ENCODE results near the gene ATP6V0A1.
"Not testable (repeated sequence)": the region's sequence is repeated elsewhere in the genome, so short reads cannot be mapped to it uniquely, and the experiment has no call there.

ATP6V0A1 gene

DNA sequence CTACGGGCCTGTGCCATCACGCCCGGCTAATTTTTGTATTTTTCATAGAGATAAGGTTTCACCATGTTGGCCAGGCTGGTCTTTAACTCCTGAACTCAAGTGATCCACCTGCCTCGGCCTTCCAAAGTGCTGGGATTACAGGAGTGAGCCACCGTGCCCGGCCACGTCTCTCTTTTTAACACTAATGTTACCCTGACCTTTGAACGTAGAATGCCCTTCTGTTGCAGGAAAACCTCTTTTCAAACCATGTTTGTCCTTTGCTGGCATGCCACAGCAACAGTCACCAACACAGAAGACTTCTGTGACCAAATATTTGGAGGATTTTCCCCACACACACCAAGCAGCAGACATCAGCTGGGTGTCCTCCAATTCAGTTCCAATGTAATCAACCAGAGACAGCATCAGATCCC, 86.2 kb downstream of the ATP6V0A1 start:
- DNase-seq: no peak

DNA sequence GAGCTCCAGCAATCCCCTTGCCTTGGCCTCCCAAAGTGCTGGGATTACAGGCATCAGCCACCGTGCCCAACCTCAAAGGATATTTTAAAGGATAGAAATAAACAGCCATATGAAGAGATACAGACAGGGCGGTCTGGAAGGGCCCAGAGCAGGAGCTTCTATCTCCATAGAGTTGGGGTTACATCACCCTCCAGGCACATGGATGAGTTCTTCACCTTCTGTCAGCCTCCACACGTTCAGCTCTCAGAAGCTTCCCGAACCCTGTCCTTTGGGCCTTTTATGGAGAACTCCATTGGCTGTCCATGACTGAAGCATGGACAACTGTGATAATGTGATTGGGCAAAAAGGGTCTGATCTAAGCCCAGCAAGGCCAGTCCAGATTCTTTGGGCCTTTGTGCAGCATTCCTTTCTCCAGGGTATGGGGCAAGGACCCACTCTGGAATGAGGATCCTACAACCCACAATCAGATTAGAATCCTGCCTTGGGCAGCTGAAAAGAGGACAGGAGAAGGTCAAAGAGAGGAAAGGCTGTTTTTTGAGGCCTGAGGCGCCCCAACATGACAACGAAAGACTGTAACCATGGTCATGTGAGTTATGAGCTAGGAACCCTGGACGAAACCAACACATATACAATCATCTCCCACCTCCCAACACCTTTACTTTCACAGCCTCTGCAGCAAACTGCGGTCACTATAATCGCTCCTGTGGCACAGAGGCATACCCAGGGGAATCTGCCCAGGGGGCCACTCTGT, 87.3 kb downstream of the ATP6V0A1 start:
- not testable (repeated sequence) for DNase-seq

DNA sequence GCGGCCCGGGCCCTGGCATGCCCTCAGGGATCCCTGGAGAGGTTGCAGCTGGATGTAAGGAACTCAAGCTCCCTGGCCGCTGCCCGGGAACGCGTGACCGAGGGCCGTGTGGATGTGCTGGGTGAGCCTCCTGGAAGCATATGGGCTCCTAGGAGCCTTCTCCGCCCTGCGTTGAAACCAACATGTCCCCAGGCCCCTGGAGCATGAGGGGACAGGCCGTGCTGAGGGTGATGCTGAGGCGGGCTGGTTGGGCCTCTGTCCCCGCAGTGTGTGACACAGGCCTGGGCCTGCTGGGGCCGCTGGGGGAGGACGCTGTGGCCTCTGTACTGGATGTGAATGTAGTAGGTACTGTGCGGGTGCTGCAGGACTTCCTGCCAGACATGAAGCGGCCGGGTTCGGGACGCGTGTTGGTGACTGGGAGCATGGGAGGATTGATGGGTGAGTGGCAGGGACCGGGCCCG, 88.4 kb downstream of the ATP6V0A1 start:
- DNase-seq: no peak

DNA sequence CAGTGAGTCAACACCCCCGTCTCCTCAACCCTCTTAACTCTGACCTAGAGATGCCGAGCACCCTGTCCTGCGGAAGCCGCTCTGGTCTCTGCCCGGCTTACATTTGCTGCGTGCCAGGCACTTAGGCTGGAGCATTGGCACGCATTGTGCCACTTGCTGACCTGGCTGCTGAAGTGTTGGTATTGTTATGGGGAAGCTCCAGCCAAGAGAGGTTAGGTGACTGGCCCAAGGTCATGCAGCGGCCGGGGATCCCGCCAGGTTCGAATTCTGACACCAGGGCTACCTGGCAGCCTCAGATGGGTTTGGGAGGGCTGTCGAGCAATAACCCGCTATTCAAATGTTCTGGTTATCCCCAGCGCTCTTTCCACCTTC, 89.0 kb downstream of the ATP6V0A1 start:
- DNase-seq: no peak

DNA sequence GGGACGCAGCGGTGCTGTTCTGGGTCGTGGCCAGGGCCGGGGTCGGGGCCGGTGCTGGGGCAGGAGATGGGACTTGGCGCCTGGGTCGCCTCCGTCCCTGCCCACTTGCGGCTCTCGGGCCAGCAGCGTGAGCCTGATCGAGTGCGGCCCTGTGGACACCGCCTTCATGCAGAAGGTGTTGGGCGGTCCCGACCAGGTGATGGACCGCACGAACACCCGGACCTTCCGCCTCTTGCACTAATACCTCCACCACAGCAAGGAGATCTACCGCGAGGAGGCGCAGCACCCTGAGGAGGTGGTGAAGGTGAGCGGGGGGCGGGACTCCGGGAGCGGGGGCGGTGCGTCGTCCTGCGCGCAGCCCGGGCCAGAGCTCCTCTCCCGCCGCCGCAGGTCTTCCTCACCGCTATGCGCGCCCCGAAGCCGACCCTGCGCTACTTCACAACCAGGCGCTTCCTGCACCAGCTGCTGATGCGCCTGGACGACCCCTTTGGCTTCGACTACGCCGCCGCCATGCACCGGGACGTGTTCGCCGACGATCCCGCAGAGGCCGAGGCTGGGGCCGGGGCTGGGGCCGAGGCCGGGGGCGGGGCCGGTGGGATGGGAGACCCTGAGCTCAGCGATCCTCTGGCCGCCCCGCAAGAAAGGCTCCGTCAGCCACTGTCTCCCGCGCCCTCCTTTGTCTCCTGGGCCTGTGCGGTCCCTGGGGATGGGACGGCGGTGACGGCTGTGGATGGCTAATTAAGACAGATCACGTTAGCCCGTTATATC, 89.6 kb downstream of the ATP6V0A1 start:
- DNase-seq: peak; percentile 87

DNA sequence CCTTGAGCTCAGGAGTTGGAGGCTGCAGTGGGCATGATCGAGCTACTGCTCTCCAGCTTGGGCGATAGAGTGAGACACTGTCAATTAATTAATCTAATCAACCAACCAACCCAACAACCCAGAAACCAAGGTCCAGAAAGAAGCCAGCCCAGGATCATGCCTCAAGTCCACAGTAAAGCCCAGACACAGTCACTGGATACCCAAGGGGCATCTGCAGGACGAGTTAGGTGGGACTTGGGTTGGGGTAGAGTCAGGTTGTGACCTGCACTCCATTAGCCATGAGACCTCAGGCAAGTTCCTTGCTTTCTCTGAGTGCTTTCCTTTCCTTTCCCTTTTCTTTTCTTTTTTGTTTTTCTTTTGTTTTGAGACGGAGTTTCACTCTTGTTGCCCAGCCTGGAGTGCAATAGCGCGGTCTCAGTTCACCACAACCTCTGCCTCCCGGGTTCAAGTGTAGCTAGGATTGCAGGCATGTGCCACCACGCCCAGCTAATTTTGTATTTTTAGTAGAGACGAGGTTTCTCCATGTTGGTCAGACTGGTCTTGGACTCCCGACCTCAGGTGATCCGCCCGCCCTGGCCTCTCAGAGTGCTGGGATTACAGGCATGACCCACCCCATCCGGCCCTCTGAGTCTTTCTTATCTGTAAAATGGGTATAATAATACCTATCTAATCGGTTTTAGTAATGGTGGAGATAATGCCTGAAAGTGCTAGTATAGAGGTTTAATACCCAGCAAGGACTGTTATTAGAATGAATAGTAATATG, 90.5 kb downstream of the ATP6V0A1 start:
- no peak for DNase-seq

DNA sequence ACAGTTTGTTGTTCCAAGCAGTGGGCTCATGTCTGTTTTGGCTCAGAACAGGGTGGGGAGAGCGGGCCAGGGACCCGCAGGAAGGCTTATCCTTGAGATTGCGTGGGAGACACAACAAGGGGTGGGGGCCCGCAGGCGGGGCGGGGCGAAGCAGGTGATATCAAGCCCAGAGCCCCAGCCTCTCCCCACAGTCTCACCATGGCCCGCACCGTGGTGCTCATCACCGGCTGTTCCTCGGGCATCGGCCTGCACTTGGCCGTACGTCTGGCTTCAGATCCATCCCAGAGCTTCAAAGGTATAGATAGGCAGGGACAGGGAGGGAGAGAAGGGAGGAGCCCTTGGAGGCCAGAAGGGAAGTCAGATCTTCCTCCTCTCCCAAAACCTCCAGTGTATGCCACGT, 94.1 kb downstream of the ATP6V0A1 start, which contains the start of gene HSD17B1:
HSD17B1 (plus strand) TSS at position 188 of the 400 bp plus-strand sequence; CDS start at position 199, 11 bp downstream.
- DNase-seq: not testable (repeated sequence)

DNA sequence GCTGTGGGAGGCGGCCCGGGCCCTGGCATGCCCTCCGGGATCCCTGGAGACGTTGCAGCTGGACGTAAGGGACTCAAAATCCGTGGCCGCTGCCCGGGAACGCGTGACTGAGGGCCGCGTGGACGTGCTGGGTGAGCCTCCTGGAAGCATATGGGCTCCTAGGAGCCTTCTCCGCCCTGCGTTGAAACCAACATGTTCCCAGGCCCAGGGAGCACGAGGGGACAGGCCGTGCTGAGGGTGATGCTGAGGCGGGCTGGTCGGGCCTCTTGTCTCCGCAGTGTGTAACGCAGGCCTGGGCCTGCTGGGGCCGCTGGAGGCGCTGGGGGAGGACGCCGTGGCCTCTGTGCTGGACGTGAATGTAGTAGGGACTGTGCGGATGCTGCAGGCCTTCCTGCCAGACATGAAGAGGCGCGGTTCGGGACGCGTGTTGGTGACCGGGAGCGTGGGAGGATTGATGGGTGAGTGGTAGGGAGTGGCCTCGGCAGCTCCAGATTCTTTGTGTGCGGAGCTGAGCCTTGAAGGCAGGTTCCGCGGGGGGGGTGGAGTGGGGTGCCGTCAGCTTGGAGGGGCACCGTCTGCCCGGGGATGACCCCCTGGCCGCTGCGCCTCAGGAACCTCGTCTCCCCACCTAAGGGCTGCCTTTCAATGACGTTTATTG, 94.6 kb downstream of the ATP6V0A1 start:
- no peak for DNase-seq

DNA sequence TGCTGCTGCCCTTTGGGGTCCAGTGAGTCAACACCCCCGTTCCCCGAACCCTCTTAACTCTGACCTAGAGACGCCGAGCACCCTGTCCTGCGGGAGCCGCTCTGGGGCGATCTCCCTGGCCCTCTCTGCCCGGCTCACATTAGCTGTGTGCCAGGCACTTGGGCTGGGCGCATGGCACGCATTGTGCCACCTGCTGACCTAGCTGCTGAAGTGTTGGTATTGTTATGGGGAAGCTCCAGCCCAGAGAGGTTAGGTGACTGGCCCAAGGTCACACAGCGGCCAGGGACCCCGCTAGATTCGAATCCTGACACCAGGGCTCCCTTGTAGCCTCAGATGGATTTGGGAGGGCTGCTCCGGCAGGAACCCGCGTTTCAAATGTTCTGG, 95.2 kb downstream of the ATP6V0A1 start:
- peak; percentile 31 for DNase-seq

DNA sequence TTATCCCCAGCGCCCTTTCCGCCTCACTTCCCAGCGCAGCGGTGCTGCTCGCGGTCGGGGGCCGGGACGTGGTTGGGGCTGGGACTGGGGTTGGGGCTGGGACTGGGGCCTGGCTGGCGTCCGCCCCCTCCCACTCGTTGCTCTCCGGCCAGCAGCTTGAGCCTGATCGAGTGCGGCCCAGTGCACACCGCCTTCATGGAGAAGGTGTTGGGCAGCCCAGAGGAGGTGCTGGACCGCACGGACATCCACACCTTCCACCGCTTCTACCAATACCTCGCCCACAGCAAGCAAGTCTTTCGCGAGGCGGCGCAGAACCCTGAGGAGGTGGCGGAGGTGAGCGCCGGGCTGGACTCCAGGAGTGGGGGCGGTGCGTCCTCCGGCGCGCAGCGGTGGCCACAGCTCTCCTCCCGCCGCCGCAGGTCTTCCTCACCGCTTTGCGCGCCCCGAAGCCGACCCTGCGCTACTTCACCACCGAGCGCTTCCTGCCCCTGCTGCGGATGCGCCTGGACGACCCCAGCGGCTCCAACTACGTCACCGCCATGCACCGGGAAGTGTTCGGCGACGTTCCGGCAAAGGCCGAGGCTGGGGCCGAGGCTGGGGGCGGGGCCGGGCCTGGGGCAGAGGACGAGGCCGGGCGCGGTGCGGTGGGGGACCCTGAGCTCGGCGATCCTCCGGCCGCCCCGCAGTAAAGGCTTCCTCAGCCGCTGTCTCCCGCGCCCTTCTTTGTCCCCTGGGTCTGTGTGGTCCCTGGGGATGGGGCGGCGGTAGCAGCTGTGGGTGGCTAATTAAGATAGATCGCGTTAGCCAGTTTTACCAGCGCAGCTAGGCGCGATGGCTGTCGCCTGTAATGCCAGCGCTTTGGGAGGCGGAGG, 95.8 kb downstream of the ATP6V0A1 start:
- peak; percentile 80 for DNase-seq

DNA sequence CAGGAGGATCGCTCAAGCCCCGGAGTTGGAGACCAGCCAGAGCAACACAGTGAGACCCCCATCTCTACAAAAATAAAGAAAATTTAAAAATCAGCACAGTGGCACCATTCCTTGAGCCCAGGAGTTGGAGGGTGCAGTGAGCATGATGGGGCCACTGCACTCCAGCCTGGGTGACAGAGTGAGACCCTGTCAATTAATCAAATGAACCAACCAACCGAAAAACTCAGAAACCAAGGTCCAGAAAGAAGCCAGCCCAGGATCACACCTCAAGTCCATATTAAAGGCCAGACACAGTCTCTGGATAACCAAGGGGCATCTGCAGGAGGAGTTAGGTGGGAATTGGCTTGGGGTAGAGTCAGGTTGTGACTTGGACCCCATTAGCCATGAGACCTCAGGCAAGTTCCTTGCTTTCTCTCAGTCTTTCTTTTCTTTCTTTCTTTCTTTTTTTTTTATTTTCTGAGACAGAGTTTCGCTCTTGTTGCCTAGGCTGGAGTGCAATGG, 96.5 kb downstream of the ATP6V0A1 start:
- no peak for DNase-seq

DNA sequence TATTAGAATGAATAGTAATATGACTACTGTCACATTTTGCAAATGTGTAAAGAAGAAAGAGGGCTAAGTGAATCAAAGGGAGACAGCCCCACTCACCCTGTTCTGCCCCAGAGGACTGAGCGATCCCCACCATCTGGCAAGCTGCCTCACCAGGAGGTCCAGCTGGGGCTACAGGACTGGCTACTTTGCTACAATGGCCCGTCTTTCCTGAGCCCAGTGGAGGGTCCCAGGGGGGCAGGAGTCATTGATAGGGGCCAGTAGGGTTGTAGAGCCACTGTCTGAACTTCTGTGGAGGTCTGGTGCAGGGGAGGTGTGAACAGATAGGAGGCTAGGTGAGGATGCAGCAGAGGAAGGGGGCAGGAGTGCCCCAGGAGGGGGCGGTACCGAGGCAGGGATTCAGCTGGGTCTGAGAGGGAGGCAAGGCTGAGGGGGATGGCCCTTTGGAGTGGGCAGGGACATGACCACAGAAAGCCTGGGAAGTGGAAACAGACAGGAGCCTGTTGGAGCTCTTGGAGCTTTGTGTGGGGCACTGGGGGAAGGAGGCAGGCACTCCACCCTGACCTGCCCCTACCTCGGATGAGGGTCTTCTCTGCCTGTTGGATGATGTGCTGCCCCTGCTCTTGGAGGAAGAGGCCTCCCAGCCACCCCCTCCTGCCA, 97.4 kb downstream of the ATP6V0A1 start:
- DNase-seq: not testable (repeated sequence)

DNA sequence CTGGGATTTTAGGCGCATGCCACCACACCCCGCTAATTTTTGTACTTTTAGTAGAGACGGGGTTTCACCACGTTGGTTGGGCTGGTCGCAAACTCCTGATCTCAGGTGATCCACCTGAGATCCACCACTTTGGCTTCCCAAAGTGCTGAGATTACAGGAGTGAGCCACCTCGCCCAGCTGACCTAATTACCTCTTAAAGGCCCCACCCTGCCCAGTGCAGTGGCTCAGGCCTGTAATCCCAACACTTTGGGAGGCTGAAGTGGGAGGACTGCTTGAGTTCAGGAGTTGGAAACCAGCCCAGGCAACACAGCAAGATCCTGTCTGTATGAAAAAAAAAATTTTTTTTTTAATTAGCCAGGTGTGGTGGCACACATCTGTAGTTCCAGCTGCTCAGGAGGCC, 100.4 kb downstream of the ATP6V0A1 start:
- DNase-seq: no peak

DNA sequence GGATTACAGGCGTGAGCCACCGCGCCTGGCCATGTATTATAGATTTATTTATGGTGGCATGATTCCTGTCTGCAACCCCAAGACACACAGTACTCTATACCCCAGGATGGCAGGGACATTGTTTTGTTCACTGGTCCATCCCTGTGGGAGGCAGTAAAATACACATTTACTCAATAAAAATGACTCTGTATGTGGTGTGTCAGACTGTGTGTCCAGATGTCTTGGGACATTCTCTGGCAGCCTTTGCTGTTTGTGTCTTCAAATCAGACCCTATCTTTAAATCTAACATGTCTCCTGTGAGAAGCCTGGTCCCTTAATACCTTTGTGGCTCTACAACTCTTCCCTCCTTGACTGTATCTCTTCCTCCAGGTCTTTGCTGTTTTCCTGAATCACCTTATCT, 101.6 kb downstream of the ATP6V0A1 start:
- DNase-seq: no peak

DNA sequence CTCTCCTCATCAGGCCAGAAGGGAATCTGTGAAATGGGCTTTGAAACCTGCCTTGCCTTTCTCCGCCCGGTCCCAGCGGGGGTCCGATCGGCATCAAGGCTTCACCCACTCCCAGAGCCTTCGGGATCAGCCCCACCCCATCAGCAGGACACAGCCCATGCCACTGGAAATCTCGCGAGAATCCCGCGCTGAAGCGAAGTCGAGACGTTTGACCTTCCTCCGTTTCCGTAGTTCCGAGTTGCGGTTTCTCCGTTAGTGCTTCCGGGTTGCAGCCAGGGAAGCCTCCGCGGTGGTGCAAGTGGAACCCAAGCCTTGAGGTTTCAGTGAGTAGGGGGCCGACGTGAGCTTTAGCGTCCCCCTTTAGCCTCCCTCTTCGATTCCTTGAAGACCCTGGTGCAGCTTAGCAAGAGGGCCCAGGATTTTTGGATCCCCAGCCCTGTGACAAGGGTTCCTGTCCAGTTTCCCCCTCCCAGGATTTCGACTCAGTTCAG, 103.3 kb downstream of the ATP6V0A1 start, which contains the start of gene COASY:
COASY (plus strand) TSS at position 252 of the 491 bp plus-strand sequence. CDS start 475 bp downstream, outside the sequence.
- DNase-seq: peak; percentile 96

DNA sequence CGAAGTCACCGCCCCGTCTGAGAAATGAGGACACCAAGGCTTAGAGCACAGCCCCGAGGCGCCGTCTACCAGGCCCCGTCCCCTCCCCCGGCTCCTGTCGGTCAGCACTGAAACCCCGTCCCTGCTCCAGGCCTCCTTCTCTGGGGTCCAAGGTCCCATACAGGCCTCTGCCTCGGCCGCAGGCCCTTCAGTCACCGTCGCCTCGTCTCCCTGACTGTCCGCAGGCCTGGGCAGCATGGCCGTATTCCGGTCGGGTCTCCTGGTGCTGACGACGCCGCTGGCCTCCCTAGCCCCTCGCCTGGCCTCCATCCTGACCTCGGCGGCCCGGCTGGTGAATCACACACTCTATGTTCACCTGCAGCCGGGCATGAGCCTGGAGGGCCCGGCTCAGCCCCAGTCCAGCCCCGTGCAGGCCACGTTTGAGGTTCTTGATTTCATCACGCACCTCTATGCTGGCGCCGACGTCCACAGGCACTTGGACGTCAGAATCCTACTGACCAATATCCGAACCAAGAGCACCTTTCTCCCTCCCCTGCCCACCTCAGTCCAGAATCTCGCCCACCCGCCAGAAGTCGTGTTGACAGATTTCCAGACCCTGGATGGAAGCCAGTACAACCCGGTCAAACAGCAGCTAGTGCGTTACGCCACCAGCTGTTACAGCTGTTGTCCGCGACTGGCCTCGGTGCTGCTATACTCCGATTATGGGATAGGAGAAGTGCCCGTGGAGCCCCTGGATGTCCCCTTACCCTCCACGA, 103.9 kb downstream of the ATP6V0A1 start:
- peak; percentile 29 for DNase-seq

DNA sequence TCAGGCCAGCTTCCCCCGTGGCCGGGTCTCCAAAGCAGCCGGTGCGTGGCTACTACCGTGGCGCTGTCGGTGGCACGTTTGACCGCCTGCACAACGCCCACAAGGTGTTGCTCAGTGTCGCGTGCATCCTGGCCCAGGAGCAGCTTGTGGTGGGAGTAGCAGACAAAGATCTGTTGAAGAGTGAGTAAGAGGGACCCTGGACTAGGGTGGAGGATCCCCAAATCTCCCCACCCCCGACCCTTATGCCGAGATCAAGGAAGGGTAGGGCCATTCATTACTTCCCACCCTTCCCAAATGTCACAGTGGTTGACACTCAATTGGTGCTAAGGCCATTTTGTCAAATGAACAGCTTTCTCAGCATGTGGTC, 104.4 kb downstream of the ATP6V0A1 start:
- no peak for DNase-seq

DNA sequence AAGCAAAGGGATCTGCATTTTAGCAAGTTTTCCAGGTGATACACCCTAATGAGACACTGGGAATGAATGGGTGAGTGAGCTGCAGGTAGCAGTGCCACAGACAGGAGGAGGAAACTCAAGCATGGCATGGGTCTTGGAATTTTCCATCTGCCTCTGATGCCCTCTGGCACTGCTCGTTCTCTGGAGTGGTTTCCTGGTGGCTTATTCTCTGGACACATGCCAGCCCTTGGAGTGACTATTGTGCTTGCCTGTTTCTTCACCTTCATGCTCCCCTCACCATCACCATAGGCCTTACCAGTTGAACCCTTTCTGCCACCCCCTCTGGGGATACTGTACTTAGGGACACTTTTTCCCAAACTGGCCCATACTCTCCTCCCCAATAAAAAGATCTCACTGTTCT, 104.9 kb downstream of the ATP6V0A1 start:
- DNase-seq: no peak

DNA sequence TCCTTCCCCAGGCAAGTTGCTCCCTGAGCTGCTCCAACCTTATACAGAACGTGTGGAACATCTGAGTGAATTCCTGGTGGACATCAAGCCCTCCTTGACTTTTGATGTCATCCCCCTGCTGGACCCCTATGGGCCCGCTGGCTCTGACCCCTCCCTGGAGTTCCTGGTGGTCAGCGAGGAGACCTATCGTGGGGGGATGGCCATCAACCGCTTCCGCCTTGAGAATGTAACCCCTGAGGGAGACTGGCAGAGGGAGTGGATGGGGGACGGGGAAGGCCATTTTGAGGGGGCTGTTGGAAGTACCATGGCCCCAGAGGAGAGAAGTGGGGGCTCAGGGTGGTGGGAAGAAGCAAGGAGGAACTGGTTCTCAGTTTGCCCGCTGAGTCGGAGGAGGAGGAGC, 105.3 kb downstream of the ATP6V0A1 start:
- no peak for DNase-seq
